Small intestine (tissue), 7 donors: ENCODE results near the gene MT1B. TPM values are rescaled to one million over a fixed set of nuclear protein-coding genes. Genes with fewer than 3 reads are reported as not detected.

Experiments
- DNase-seq, 2 donors: peaks; one replicate each; pipeline versions ENCODE4 v3.0.0 to v3.0.0-alpha.2; 2013
- FAIRE-seq: peaks from 2 replicates; lab custom pipeline; 2012; peaks lifted over from hg19 to GRCh38; lab: Jason Lieb, UNC
- H3K27ac ChIP-seq, 3 donors: one replicate each; pipeline ENCODE4 v1.5.1; 2013; ENCODE audit warnings: low read length in 2 of 3, mild to moderate bottlenecking in 2 of 3, control low read depth in 1 of 3, inconsistent platforms in 1 of 3, low read depth in 1 of 3, moderate library complexity in 1 of 3
- H3K27me3 ChIP-seq, 3 donors: one replicate each; pipeline ENCODE4 v1.6.1; 2013; ENCODE audit warnings: low read length in 3 of 3, inconsistent platforms in 1 of 3; ENCODE audit not compliant: control insufficient read depth in 3 of 3, insufficient read depth in 3 of 3
- H3K36me3 ChIP-seq, 3 donors: one replicate each; pipeline ENCODE4 v1.6.1; 2013; ENCODE audit warnings: low read length in 3 of 3, inconsistent platforms in 1 of 3, low read depth in 1 of 3, mild to moderate bottlenecking in 1 of 3, moderate library complexity in 1 of 3; ENCODE audit not compliant: control insufficient read depth in 3 of 3, insufficient read depth in 2 of 3
- H3K4me1 ChIP-seq, 3 donors: one replicate each; pipeline ENCODE4 v1.6.1; 2013; ENCODE audit warnings: low read length in 2 of 3, inconsistent platforms in 1 of 3, low read depth in 1 of 3, mild to moderate bottlenecking in 1 of 3, moderate library complexity in 1 of 3; ENCODE audit not compliant: control insufficient read depth in 3 of 3, insufficient read depth in 2 of 3
- H3K4me3 ChIP-seq, 3 donors: one replicate each; pipeline ENCODE4 v1.5.1; 2013; ENCODE audit warnings: low read length in 3 of 3, control low read depth in 1 of 3, inconsistent platforms in 1 of 3, low read depth in 1 of 3, mild to moderate bottlenecking in 1 of 3, moderate library complexity in 1 of 3
- H3K9me3 ChIP-seq, 2 donors: one replicate each; pipeline ENCODE4 v1.6.1; 2013; ENCODE audit warnings: low read depth in 1 of 2, low read length in 1 of 2; ENCODE audit not compliant: control insufficient read depth in 2 of 2, insufficient read depth in 1 of 2
- WGBS, 3 donors: extraction: QIAGEN DNeasy Blood & Tissue Kit; methylation state at CpG; one replicate each; pipeline ENCODE4 v1.1.7; 2013; 5-methylcytosine and 5-hydroxymethylcytosine counted together
- polyA plus RNA-seq, 4 donors: library from polyadenylated mRNA; stranded (reverse) in 3 of 4; unstranded in 1 of 4; fragments of 200-250 nt in 3 of 4; fragments of 120-200 nt in 1 of 4; gene quantifications; one replicate each; pipeline versions ENCODE4 v1.2.1 to v1.2.3, GENCODE V29; 2013
- donor health status: healthy with polysubstance abuse.
- donor health status: control.
- donor health status: control.
- donor health status: Bipolar disorder and iron deficiency.
- donor health status: healthy.

MT1B gene
- polyA plus RNA-seq, 4 donors: not detected

GRCh38 chr16:56645311-56645710 lies 6.4 kb upstream of the MT1B start:
- WGBS, 3 donors: 78 to 92% (median 89%) methylated on average over 1 of the region's 1 CpG
- Histone ChIP-seq H3K4me3 (no peak overlapping the region), H3K27ac (no peak overlapping the region), H3K9me3 (no peaks in the 10 kb centered on the region), H3K36me3 (no peaks in the 10 kb centered on the region), H3K27me3 (peaks cover 0 to 41% (median 5%) of the 10 kb centered on the region in 3 donors), H3K4me1 (peaks cover 0 to 33% (median 4%) of the 10 kb centered on the region in 3 donors)
- no peak for DNase-seq
- no peak for FAIRE-seq

GRCh38 chr16:56645838-56646237 lies 5.8 kb upstream of the MT1B start:
- Histone ChIP-seq H3K27me3 (peaks cover 0 to 36% (median 5%) of the 10 kb centered on the region in 3 donors), H3K4me3 (no peak overlapping the region), H3K36me3 (no peaks in the 10 kb centered on the region), H3K27ac (no peak overlapping the region), H3K4me1 (peaks cover 0 to 33% (median 4%) of the 10 kb centered on the region in 3 donors), H3K9me3 (no peaks in the 10 kb centered on the region)
- WGBS, 3 donors: 0% methylated on average over 1 of the region's 1 CpG
- no peak for DNase-seq
- no peak for FAIRE-seq

GRCh38 chr16:56647641-56648431 lies 3.9 kb upstream of the MT1B start:
- Histone ChIP-seq H3K4me1 (peaks cover 0 to 35% (median 4%) of the 10 kb centered on the region in 3 donors), H3K36me3 (no peaks in the 10 kb centered on the region), H3K27me3 (peaks cover 0 to 23% (median 5%) of the 10 kb centered on the region in 3 donors), H3K4me3 (no peak overlapping the region), H3K9me3 (no peaks in the 10 kb centered on the region), H3K27ac (peak overlapping the region in 1 of 3 donors; percentile 34)
- FAIRE-seq (no peak), DNase-seq (peak; percentile 69 to 75)
- WGBS, 3 donors: 9 to 24% (median 22%) methylated on average over 29 to 33 of the region's 33 CpGs

GRCh38 chr16:56649271-56649670 lies 2.4 kb upstream of the MT1B start:
- Histone ChIP-seq H3K4me3 (no peak overlapping the region), H3K27me3 (peaks cover 0 to 11% (median 5%) of the 10 kb centered on the region in 3 donors), H3K27ac (no peak overlapping the region), H3K36me3 (no peaks in the 10 kb centered on the region), H3K9me3 (no peaks in the 10 kb centered on the region), H3K4me1 (peaks cover 0 to 22% (median 0%) of the 10 kb centered on the region in 3 donors)
- FAIRE-seq (no peak), DNase-seq (no peak)
- WGBS, 3 donors: 84 to 95% (median 90%) methylated on average over 2 of the region's 2 CpGs

- Histone ChIP-seq H3K36me3 (no peaks in the 10 kb centered on the region), H3K4me1 (peaks cover 0 to 21% (median 0%) of the 10 kb centered on the region in 3 donors), H3K9me3 (no peaks in the 10 kb centered on the region), H3K4me3 (no peak overlapping the region), H3K27me3 (peaks cover 0 to 6% (median 5%) of the 10 kb centered on the region in 3 donors), H3K27ac (no peak overlapping the region)
- DNase-seq (peak; percentile 32 to 76), FAIRE-seq (no peak)
- 52 to 63% (median 62%) methylated on average over 3 of the region's 3 CpGs for WGBS, 3 donors
Observed at GRCh38 chr16:56649820-56650219, 1.9 kb upstream of the MT1B start.

- DNase-seq: no peak
- H3K27me3 ChIP-seq: peaks cover 0 to 5% (median 0%) of the 10 kb centered on the region in 3 donors
- no peaks in the 10 kb centered on the region for H3K36me3 ChIP-seq
- 44 to 73% (median 62%) methylated on average over 1 of the region's 1 CpG for WGBS, 3 donors
- H3K4me3 ChIP-seq: no peak overlapping the region
- H3K4me1 ChIP-seq: peaks cover 0 to 21% (median 0%) of the 10 kb centered on the region in 3 donors
- no peak overlapping the region for H3K27ac ChIP-seq
- no peak for FAIRE-seq
- no peaks in the 10 kb centered on the region for H3K9me3 ChIP-seq
Observed at GRCh38 chr16:56652600-56652999, 914 bp downstream of the MT1B start.

- Histone ChIP-seq H3K27me3 (peaks cover 0 to 5% (median 0%) of the 10 kb centered on the region in 3 donors), H3K4me3 (no peak overlapping the region), H3K36me3 (no peaks in the 10 kb centered on the region), H3K27ac (no peak overlapping the region), H3K4me1 (peaks cover 0 to 16% (median 0%) of the 10 kb centered on the region in 3 donors), H3K9me3 (no peaks in the 10 kb centered on the region)
- DNase-seq: no peak
- no peak for FAIRE-seq
- WGBS, 3 donors: 87 to 92% (median 87%) methylated on average over 7 of the region's 7 CpGs
Observed at GRCh38 chr16:56653218-56653617, 1.5 kb downstream of the MT1B start.

- Histone ChIP-seq H3K36me3 (peaks cover 0 to 10% (median 0%) of the 10 kb centered on the region in 3 donors), H3K4me3 (peak within 1 kb of the TSS; percentile 55 to 69 (median 69)), H3K27ac (peak within 1 kb of the TSS; percentile 40 to 96 (median 55)), H3K4me1 (peaks cover 0 to 9% (median 0%) of the 10 kb centered on the region in 3 donors), H3K9me3 (no peaks in the 10 kb centered on the region), H3K27me3 (peaks cover 0 to 11% (median 0%) of the 10 kb centered on the region in 3 donors)
- FAIRE-seq (no peak), DNase-seq (peak; percentile 98 to 99)
- WGBS, 3 donors: 0 to 1% (median 1%) methylated on average over 41 to 46 of the region's 46 CpGs
Observed at GRCh38 chr16:56657555-56658326, 6.1 kb downstream of the MT1B start, which contains the start of gene MT1F. Gene MT1F (plus strand): TSS chr16:56657959. CDS start chr16:56658059, 100 bp downstream.
